Measurements from ENCODE around the gene ETFBKMT.

Gene ETFBKMT

GRCh38 chr12:31633464-31633863 lies 26.0 kb upstream of the ETFBKMT start:
- TF ChIP-seq MYC (IDR thresholded peaks at IDR 0.05; ENCODE audit: low read depth, low read length), result no peak
- TF ChIP-seq, protein P1, sequence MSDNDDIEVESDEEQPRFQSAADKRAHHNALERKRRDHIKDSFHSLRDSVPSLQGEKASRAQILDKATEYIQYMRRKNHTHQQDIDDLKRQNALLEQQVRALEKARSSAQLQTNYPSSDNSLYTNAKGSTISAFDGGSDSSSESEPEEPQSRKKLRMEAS (IDR thresholded peaks at IDR 0.05; ENCODE audit: low read depth, low read length), result no peak
- TF ChIP-seq POLR2A (IDR thresholded peaks at IDR 0.05; ENCODE audit: extremely low read depth, insufficient read length), result no peak
- TF ChIP-seq, protein P2, sequence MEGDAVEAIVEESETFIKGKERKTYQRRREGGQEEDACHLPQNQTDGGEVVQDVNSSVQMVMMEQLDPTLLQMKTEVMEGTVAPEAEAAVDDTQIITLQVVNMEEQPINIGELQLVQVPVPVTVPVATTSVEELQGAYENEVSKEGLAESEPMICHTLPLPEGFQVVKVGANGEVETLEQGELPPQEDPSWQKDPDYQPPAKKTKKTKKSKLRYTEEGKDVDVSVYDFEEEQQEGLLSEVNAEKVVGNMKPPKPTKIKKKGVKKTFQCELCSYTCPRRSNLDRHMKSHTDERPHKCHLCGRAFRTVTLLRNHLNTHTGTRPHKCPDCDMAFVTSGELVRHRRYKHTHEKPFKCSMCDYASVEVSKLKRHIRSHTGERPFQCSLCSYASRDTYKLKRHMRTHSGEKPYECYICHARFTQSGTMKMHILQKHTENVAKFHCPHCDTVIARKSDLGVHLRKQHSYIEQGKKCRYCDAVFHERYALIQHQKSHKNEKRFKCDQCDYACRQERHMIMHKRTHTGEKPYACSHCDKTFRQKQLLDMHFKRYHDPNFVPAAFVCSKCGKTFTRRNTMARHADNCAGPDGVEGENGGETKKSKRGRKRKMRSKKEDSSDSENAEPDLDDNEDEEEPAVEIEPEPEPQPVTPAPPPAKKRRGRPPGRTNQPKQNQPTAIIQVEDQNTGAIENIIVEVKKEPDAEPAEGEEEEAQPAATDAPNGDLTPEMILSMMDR (IDR thresholded peaks at IDR 0.05; ENCODE audit: low read depth, low read length), result no peak
- no peak for DNase-seq (ENCODE audit: low read depth)
- no peak overlapping the region for H3K4me3 ChIP-seq (ENCODE audit: low read depth, low read length)

DNA sequence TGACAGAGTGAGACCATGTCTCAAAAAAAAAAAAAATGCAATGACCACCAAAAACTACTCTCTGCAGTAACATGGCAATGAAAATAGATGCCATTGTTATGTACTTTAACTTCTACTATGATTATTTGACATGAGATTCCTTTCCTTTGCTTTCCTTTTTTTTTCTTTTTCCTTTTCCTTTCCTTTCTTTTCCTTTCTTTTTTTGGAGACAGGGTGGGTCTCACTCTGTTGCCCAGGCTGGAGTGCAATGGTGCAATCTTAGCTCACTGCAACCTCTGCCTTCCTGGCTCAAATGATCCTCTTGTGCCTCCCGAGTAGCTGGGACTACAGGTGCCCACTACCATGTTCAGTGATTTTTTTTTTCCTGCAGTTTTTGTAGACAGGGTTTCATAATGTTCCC lies 24.9 kb upstream of the ETFBKMT start:
- H3K4me3 ChIP-seq (ENCODE audit: low read depth, low read length), result no peak overlapping the region
- TF ChIP-seq, protein P2 (IDR thresholded peaks at IDR 0.05; ENCODE audit: low read depth, low read length), result no peak
- TF ChIP-seq POLR2A (IDR thresholded peaks at IDR 0.05; ENCODE audit: extremely low read depth, insufficient read length) (no peak), MYC (IDR thresholded peaks at IDR 0.05; ENCODE audit: low read depth, low read length) (no peak)
- TF ChIP-seq, protein P1 (IDR thresholded peaks at IDR 0.05; ENCODE audit: low read depth, low read length), result no peak
- no peak for DNase-seq (ENCODE audit: low read depth)

DNA sequence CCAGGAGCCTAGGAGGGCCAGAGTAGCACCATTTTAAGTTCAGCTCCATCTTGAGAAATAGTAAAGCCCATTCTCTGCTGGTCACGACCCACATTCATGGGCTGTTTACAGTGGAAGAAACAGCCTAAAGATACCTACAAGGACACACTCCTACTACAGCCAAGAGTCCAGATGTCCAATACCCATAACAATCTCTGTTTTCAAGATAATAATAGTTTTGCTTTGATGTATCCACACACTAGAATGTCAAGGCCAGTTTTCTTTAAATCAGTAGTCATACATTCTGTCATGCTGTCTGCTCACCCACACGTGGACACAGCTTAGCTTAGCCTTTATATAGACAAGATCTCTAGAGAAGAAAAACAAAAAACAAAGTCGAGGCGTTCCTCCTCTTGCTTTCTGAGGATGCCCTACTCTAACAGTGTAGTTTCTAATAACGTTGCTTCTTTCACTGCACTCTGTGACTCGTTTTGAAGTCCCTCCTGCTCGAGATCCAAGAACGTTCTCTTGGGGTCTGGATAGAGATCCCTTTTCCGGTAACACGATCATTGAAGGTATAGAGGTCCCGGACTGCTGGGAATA lies 17.9 kb upstream of the ETFBKMT start:
- TF ChIP-seq MYC (IDR thresholded peaks at IDR 0.05; ENCODE audit: low read depth, low read length) (no peak), POLR2A (IDR thresholded peaks at IDR 0.05; ENCODE audit: extremely low read depth, insufficient read length) (no peak)
- TF ChIP-seq, protein P2 (IDR thresholded peaks at IDR 0.05; ENCODE audit: low read depth, low read length), result no peak
- TF ChIP-seq, protein P1 (IDR thresholded peaks at IDR 0.05; ENCODE audit: low read depth, low read length), result no peak

GRCh38 chr12:31644536-31644935 lies 15.0 kb upstream of the ETFBKMT start:
- TF ChIP-seq MYC (IDR thresholded peaks at IDR 0.05; ENCODE audit: low read depth, low read length), result no peak
- no peak for TF ChIP-seq POLR2A (IDR thresholded peaks at IDR 0.05; ENCODE audit: extremely low read depth, insufficient read length)
- TF ChIP-seq, protein P2 (IDR thresholded peaks at IDR 0.05; ENCODE audit: low read depth, low read length), result no peak
- TF ChIP-seq, protein P1 (IDR thresholded peaks at IDR 0.05; ENCODE audit: low read depth, low read length), result no peak
- DNase-seq (ENCODE audit: low read depth), result no peak

More for the DNA sequence above, 17.9 kb upstream of the ETFBKMT start:
- DNase-seq (ENCODE audit: low read depth), result no peak
- H3K4me3 ChIP-seq (ENCODE audit: low read depth, low read length), result no peak overlapping the region

DNA sequence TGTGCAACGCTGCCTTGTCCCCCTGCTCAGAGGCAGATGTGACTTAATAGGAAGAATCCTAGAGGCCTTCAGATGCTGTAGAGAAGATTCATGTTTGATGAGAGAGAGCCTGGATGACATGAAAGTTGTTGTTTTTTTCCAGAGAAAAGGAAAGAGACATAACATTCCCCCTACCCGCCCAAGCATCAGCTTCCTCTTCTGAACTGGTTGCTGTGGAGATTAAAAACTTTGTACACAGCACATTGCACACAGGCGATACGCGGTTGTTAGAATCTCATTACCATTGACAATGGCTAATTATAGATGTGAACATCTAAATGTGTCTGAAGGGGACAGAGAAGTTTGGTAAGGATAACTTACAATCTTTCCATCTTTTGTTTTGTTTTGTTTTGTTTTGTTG lies 13.6 kb upstream of the ETFBKMT start:
- DNase-seq (ENCODE audit: low read depth), result no peak
- H3K4me3 ChIP-seq (ENCODE audit: low read depth, low read length), result no peak overlapping the region
- TF ChIP-seq POLR2A (IDR thresholded peaks at IDR 0.05; ENCODE audit: extremely low read depth, insufficient read length) (no peak), MYC (IDR thresholded peaks at IDR 0.05; ENCODE audit: low read depth, low read length) (no peak)
- TF ChIP-seq, protein P1 (IDR thresholded peaks at IDR 0.05; ENCODE audit: low read depth, low read length), result no peak
- TF ChIP-seq, protein P2 (IDR thresholded peaks at IDR 0.05; ENCODE audit: low read depth, low read length), result no peak

More at GRCh38 chr12:31644536-31644935, 15.0 kb upstream of the ETFBKMT start:
- H3K4me3 ChIP-seq (ENCODE audit: low read depth, low read length), result no peak overlapping the region
